ENCODE results near the gene PTPRA. TPM values are rescaled to one million over a fixed set of nuclear protein-coding genes. Genes with fewer than 3 reads are reported as not detected.

PTPRA gene
- total RNA-seq, 1 experiment from 2014 or later, result 57.0 TPM

DNA sequence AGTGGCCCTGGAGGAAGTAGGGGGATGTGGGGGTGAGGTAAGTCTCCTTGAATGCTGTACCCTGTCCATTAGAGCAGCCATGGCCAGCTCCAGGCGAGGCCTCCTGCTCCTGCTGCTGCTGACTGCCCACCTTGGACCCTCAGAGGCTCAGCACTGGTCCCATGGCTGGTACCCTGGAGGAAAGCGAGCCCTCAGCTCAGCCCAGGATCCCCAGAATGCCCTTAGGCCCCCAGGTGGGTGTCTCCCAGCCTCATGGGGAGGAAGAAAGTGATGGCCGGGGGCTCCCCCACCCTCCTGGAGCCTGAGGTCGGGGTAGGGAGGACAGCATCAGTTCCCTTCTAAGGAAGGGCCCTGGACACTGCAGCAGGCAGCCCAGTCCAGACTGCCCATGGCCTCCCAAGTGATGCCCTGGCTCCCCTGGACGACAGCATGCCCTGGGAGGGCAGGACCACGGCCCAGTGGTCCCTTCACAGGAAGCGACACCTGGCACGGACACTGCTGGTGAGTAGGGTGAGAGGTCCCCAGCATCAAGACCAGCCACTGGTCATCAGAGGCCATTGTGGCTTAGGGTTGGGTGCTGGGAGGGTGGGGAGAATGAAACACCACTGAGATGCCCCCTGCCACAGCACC, 171.2 kb downstream of the PTPRA start:
- H3K27ac Mint-ChIP-seq (ENCODE audit: unreplicated experiment), result peak overlapping the region; percentile 63

GRCh38 chr20:3045042-3045815, 171.9 kb downstream of the PTPRA start:
- Histone ChIP-seq H3K9me3 (no peaks in the 10 kb centered on the region), H3K27me3 (replicated peaks; ENCODE audit: control insufficient read depth, insufficient read depth, low read length) (no peaks in the 10 kb centered on the region), H3K4me1 (peaks cover 14% of the 10 kb centered on the region), H3K4me3 (ENCODE audit: low read depth, low read length) (peak overlapping the region; percentile 96), H3K36me3 (ENCODE audit: control insufficient read depth, insufficient read depth, low read length) (peaks cover 11% of the 10 kb centered on the region)
- ChIA-PET CTCF (interaction anchor here (0.7 to 1.1 kb wide), 5 partner anchors 8 to 289 kb away, joined by 3 to 5 read pairs (median 3); no protein-coding TSS in a partner anchor), POLR2A (interaction anchor here (0.5 to 0.6 kb wide), 4 partner anchors 24 to 594 kb away, joined by 3 to 11 read pairs (median 5); no protein-coding TSS in a partner anchor)
- peaks cover 79% of the 10 kb centered on the region for H3K36me3 Mint-ChIP-seq (ENCODE audit: insufficient read depth, unreplicated experiment)
- no peaks in the 10 kb centered on the region for H3K9me3 Mint-ChIP-seq (ENCODE audit: unreplicated experiment)
- BruUV-seq (replicated peaks), result TSS peak; percentile 76
- peaks cover 17% of the 10 kb centered on the region for H3K4me1 Mint-ChIP-seq (ENCODE audit: low read depth, unreplicated experiment)
- intact Hi-C loops (cut with micrococcal nuclease; ENCODE audit: unreplicated experiment), result loop anchor here (1.0 kb wide), 1 partner anchor 22 kb away; no protein-coding TSS in a partner anchor
- H3K4me3 Mint-ChIP-seq (ENCODE audit: unreplicated experiment), result peak overlapping the region; percentile 83
- no peaks in the 10 kb centered on the region for H3K27me3 Mint-ChIP-seq (ENCODE audit: insufficient read depth, unreplicated experiment)
- peak overlapping the region; percentile 37 for H3K27ac Mint-ChIP-seq (ENCODE audit: unreplicated experiment)
- TF ChIP-seq, protein P1, sequence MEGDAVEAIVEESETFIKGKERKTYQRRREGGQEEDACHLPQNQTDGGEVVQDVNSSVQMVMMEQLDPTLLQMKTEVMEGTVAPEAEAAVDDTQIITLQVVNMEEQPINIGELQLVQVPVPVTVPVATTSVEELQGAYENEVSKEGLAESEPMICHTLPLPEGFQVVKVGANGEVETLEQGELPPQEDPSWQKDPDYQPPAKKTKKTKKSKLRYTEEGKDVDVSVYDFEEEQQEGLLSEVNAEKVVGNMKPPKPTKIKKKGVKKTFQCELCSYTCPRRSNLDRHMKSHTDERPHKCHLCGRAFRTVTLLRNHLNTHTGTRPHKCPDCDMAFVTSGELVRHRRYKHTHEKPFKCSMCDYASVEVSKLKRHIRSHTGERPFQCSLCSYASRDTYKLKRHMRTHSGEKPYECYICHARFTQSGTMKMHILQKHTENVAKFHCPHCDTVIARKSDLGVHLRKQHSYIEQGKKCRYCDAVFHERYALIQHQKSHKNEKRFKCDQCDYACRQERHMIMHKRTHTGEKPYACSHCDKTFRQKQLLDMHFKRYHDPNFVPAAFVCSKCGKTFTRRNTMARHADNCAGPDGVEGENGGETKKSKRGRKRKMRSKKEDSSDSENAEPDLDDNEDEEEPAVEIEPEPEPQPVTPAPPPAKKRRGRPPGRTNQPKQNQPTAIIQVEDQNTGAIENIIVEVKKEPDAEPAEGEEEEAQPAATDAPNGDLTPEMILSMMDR (IDR thresholded peaks at IDR 0.05; ENCODE audit: insufficient read depth in 1 of 2, low read depth in 1 of 2, low read length in 1 of 2, severe bottlenecking in 1 of 2, unreplicated experiment in 1 of 2), result no peak
- peak in 1 of 2 experiments; percentile 92 for DNase-seq

More for the DNA sequence above, 171.2 kb downstream of the PTPRA start:
- peak overlapping the region; percentile 83 for H3K4me3 Mint-ChIP-seq (ENCODE audit: unreplicated experiment)
- no TSS peak for BruUV-seq (replicated peaks)
- H3K9me3 ChIP-seq, result no peaks in the 10 kb centered on the region
- H3K4me1 Mint-ChIP-seq (ENCODE audit: low read depth, unreplicated experiment), result peaks cover 17% of the 10 kb centered on the region
- H3K4me1 ChIP-seq, result peaks cover 14% of the 10 kb centered on the region
- peaks cover 9% of the 10 kb centered on the region for H3K36me3 ChIP-seq (ENCODE audit: control insufficient read depth, insufficient read depth, low read length)
- DNase-seq, result no peak
- TF ChIP-seq, protein P1 (IDR thresholded peaks at IDR 0.05; ENCODE audit: insufficient read depth in 1 of 2, low read depth in 1 of 2, low read length in 1 of 2, severe bottlenecking in 1 of 2, unreplicated experiment in 1 of 2), result no peak
- ChIA-PET CTCF (no interaction called here), POLR2A (no interaction called here)
- no peaks in the 10 kb centered on the region for H3K9me3 Mint-ChIP-seq (ENCODE audit: unreplicated experiment)
- no peaks in the 10 kb centered on the region for H3K27me3 Mint-ChIP-seq (ENCODE audit: insufficient read depth, unreplicated experiment)
- peaks cover 72% of the 10 kb centered on the region for H3K36me3 Mint-ChIP-seq (ENCODE audit: insufficient read depth, unreplicated experiment)
- no peaks in the 10 kb centered on the region for H3K27me3 ChIP-seq (replicated peaks; ENCODE audit: control insufficient read depth, insufficient read depth, low read length)
- peak overlapping the region; percentile 96 for H3K4me3 ChIP-seq (ENCODE audit: low read depth, low read length)
- intact Hi-C loops (cut with micrococcal nuclease; ENCODE audit: unreplicated experiment), result no loop called here
